Thymus (tissue), 14 donors: ENCODE results near the gene SUPT7L. TPM values are rescaled to one million over a fixed set of nuclear protein-coding genes. Genes with fewer than 3 reads are reported as not detected.

Experiments used
- DNase-seq, 9 donors: peaks; one replicate each; pipeline ENCODE4 v3.0.0-alpha.2; 2013; ENCODE audit warnings: low spot score in 9 of 9, low read depth in 6 of 9, missing footprints in 1 of 9
- H3K27ac ChIP-seq, 2 donors: one replicate each; pipeline ENCODE4 v1.5.1; 2013; ENCODE audit warnings: control low read depth in 1 of 2, low read depth in 1 of 2, low read length in 1 of 2, mild to moderate bottlenecking in 1 of 2, moderate library complexity in 1 of 2
- H3K27me3 ChIP-seq, 2 donors: one replicate each; pipeline ENCODE4 v1.5.1; 2013; ENCODE audit warnings: low read length in 1 of 2; ENCODE audit not compliant: control insufficient read depth in 2 of 2, insufficient read depth in 1 of 2
- H3K36me3 ChIP-seq, 2 donors: one replicate each; pipeline ENCODE4 v1.5.1; 2013; ENCODE audit warnings: low read length in 1 of 2, mild to moderate bottlenecking in 1 of 2, moderate library complexity in 1 of 2; ENCODE audit not compliant: control insufficient read depth in 2 of 2, insufficient read depth in 2 of 2
- H3K4me1 ChIP-seq, 2 donors: one replicate each; pipeline ENCODE4 v1.5.1; 2013; ENCODE audit warnings: low read length in 2 of 2; ENCODE audit not compliant: control insufficient read depth in 2 of 2, insufficient read depth in 2 of 2
- H3K4me3 ChIP-seq, 2 donors: one replicate each; pipeline ENCODE4 v1.5.1; 2013; ENCODE audit warnings: low read length in 2 of 2, control low read depth in 1 of 2, mild to moderate bottlenecking in 1 of 2
- H3K9me3 ChIP-seq, 2 donors: one replicate each; pipeline ENCODE4 v1.5.1; 2013; ENCODE audit warnings: low read length in 1 of 2, mild to moderate bottlenecking in 1 of 2; ENCODE audit not compliant: control insufficient read depth in 2 of 2, insufficient read depth in 1 of 2
- WGBS: extraction: QIAGEN DNeasy Blood & Tissue Kit; methylation state at CpG from one replicate; pipeline ENCODE4 v1.1.7; 2013; 5-methylcytosine and 5-hydroxymethylcytosine counted together
- long read RNA-seq, 10 donors: transcript quantifications; one replicate each; lab custom pipeline, GENCODE V29; 2026
- polyA plus RNA-seq: library from polyadenylated mRNA; stranded (reverse); fragments of 200-250 nt; gene quantifications from one replicate; pipeline ENCODE4 v1.2.3, GENCODE V29; 2013
- total RNA-seq: library from RNA; stranded (reverse); fragments of 120-200 nt; gene quantifications from one replicate; pipeline ENCODE4 v1.2.4, GENCODE V29; 2013
- donor health status: healthy.

SUPT7L gene
- total RNA-seq (27.7 TPM), polyA plus RNA-seq (53.8 TPM)
- long read RNA-seq, donor 1, full-length matches to known transcripts: 3 of 3 reads
- long read RNA-seq, donor 1, partial matches to known transcripts: 0 of 3 reads
- long read RNA-seq, donor 1, other reads (novel, unspliced or antisense): 0 of 3 reads
- long read RNA-seq, donor 2, full-length matches to known transcripts: 14 of 61 reads
- long read RNA-seq, donor 2, partial matches to known transcripts: 47 of 61 reads
- long read RNA-seq, donor 2, other reads (novel, unspliced or antisense): 0 of 61 reads
- long read RNA-seq, donor 3, full-length matches to known transcripts: 10 of 35 reads
- long read RNA-seq, donor 3, partial matches to known transcripts: 25 of 35 reads
- long read RNA-seq, donor 3, other reads (novel, unspliced or antisense): 0 of 35 reads
- long read RNA-seq, donor 4, full-length matches to known transcripts: 7 of 7 reads
- long read RNA-seq, donor 4, partial matches to known transcripts: 0 of 7 reads
- long read RNA-seq, donor 4, other reads (novel, unspliced or antisense): 0 of 7 reads
- long read RNA-seq, donor 5, full-length matches to known transcripts: 15 of 134 reads
- long read RNA-seq, donor 5, partial matches to known transcripts: 103 of 134 reads
- long read RNA-seq, donor 5, other reads (novel, unspliced or antisense): 16 of 134 reads
- long read RNA-seq, donor 6, full-length matches to known transcripts: 5 of 14 reads
- long read RNA-seq, donor 6, partial matches to known transcripts: 9 of 14 reads
- long read RNA-seq, donor 6, other reads (novel, unspliced or antisense): 0 of 14 reads
- long read RNA-seq, donor 7, full-length matches to known transcripts: 11 of 79 reads
- long read RNA-seq, donor 7, partial matches to known transcripts: 46 of 79 reads
- long read RNA-seq, donor 7, other reads (novel, unspliced or antisense): 22 of 79 reads
- long read RNA-seq, donor 8, full-length matches to known transcripts: 1 of 7 reads
- long read RNA-seq, donor 8, partial matches to known transcripts: 6 of 7 reads
- long read RNA-seq, donor 8, other reads (novel, unspliced or antisense): 0 of 7 reads
- long read RNA-seq, donor 9, full-length matches to known transcripts: 9 of 46 reads
- long read RNA-seq, donor 9, partial matches to known transcripts: 22 of 46 reads
- long read RNA-seq, donor 9, other reads (novel, unspliced or antisense): 15 of 46 reads
- long read RNA-seq, donor 10, full-length matches to known transcripts: 8 of 14 reads
- long read RNA-seq, donor 10, partial matches to known transcripts: 6 of 14 reads
- long read RNA-seq, donor 10, other reads (novel, unspliced or antisense): 0 of 14 reads

DNA sequence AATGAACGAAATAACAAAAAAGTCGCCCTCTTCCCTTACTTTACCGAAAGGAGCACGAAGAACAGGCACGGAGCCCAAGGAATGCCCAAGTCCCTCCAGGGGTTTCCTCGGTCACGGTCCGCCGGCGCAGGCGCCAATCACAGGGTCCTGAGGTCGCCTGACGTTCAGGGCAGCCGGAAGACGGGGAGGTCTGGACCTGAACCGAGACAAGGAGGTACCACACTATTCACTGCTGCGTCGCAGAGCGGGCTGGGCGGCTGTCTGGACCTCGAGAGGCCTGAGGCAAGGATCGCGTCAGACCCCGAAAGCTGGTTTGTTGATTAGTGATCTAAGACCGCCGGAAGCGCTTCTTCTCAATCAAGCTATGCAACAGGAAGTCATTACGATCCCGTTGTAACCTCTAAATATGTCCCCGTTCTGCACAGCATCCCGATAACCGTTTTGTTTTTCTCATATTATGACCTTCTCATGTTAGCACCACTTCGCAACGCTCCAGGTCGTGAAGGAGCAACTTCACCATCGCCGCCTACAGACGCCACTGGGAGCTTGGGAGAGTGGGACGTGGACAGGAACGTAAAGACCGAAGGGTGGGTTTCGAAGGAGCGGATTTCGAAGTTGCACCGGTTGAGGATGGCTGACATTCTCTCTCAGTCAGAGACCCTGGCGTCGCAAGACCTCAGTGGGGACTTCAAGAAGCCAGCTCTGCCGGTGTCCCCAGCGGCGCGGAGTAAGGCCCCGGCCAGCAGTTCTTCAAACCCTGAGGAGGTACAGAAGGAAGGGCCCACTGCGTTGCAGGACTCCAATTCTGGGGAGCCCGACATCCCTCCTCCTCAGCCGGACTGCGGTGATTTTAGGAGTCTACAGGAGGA, at the start of gene SUPT7L, which contains the start of gene SLC4A1AP:
Gene SUPT7L (minus strand): TSS at position 330 of the 869 bp plus-strand sequence. CDS start 1,422 bp downstream, outside the sequence.
Gene SLC4A1AP (plus strand): TSS at position 605 of the 869 bp plus-strand sequence. CDS start 26 bp downstream, at position 631.
- Histone ChIP-seq H3K4me1 (peaks cover 15 to 17% of the 10 kb centered on the region in 2 donors), H3K36me3 (peaks cover 23 to 32% of the 10 kb centered on the region in 2 donors), H3K27ac (peak within 1 kb of the TSS; percentile 92 to 94), H3K9me3 (peaks cover 0 to 9% of the 10 kb centered on the region in 2 donors), H3K4me3 (peak within 1 kb of the TSS; percentile 81 to 98), H3K27me3 (no peaks in the 10 kb centered on the region)
- DNase-seq: peak; percentile 70 to 93 (median 79)
- under 1% methylated on average over 56 of the region's 56 CpGs for WGBS

- 98% methylated on average over 5 of the region's 5 CpGs for WGBS
- no peak overlapping the region for H3K27ac ChIP-seq
- peaks cover 19 to 66% of the 10 kb centered on the region in 2 donors for H3K27me3 ChIP-seq
- no peaks in the 10 kb centered on the region for H3K36me3 ChIP-seq
- no peak for DNase-seq
- H3K4me3 ChIP-seq: no peak overlapping the region
- H3K4me1 ChIP-seq: peaks cover 0 to 16% of the 10 kb centered on the region in 2 donors
- H3K9me3 ChIP-seq: no peaks in the 10 kb centered on the region
These were observed 49.8 kb upstream of the SUPT7L start for GRCh38 chr2:27713201-27713600.

- 89% methylated on average over 1 of the region's 1 CpG for WGBS
- Histone ChIP-seq H3K4me3 (no peak overlapping the region), H3K4me1 (peaks cover 0 to 16% of the 10 kb centered on the region in 2 donors), H3K27ac (no peak overlapping the region), H3K36me3 (no peaks in the 10 kb centered on the region), H3K27me3 (peaks cover 19 to 59% of the 10 kb centered on the region in 2 donors), H3K9me3 (no peaks in the 10 kb centered on the region)
- DNase-seq: no peak
These were observed 49.1 kb upstream of the SUPT7L start for GRCh38 chr2:27712522-27712921.

- H3K27me3 ChIP-seq: peaks cover 17 to 52% of the 10 kb centered on the region in 2 donors
- no peak overlapping the region for H3K27ac ChIP-seq
- DNase-seq: no peak
- whole genome bisulfite sequencing: 95% methylated on average over 5 of the region's 5 CpGs
- no peaks in the 10 kb centered on the region for H3K9me3 ChIP-seq
- peaks cover 0 to 15% of the 10 kb centered on the region in 2 donors for H3K4me1 ChIP-seq
- H3K36me3 ChIP-seq: no peaks in the 10 kb centered on the region
- no peak overlapping the region for H3K4me3 ChIP-seq
These were observed 48.4 kb upstream of the SUPT7L start for GRCh38 chr2:27711804-27712203.

GRCh38 chr2:27710640-27711430, 47.4 kb upstream of the SUPT7L start:
- Histone ChIP-seq H3K27me3 (peaks cover 15 to 43% of the 10 kb centered on the region in 2 donors), H3K27ac (no peak overlapping the region), H3K36me3 (no peaks in the 10 kb centered on the region), H3K4me1 (peaks cover 0 to 10% of the 10 kb centered on the region in 2 donors), H3K9me3 (no peaks in the 10 kb centered on the region), H3K4me3 (no peak overlapping the region)
- 96% methylated on average over 8 of the region's 8 CpGs for WGBS
- DNase-seq: no peak

DNA sequence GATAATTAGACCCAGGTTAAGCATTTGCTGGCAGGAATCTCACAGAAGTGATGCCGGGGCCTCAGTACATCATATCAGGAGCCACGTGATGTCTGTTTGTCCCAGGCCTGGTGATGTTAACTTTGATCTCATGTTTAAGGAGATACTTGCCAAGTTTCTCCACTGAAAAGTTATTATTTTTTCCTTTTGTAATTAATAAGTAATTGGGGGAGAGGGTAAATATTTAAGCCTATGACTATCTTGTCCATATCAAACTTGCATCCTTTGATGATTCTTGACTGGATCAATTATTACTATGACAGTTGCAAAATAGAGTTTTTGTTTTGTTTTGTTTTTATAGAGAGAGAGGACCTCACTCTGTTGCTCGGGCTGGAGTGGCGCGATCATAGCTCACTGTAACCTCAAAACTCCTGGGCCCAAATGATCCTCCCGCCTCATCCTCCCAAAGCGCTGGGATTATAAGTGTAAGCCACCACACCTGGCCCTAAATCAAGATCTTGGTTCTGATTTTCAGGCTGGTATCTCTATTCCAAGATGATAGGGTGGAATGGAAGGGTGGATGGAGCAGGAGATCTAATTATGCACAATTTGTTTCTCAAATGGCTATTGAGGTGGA, 46.7 kb upstream of the SUPT7L start:
- H3K36me3 ChIP-seq: no peaks in the 10 kb centered on the region
- H3K27ac ChIP-seq: no peak overlapping the region
- H3K4me3 ChIP-seq: no peak overlapping the region
- 97% methylated on average over 7 of the region's 7 CpGs for WGBS
- DNase-seq: no peak
- peaks cover 0 to 7% of the 10 kb centered on the region in 2 donors for H3K4me1 ChIP-seq
- peaks cover 9 to 37% of the 10 kb centered on the region in 2 donors for H3K27me3 ChIP-seq
- no peaks in the 10 kb centered on the region for H3K9me3 ChIP-seq

GRCh38 chr2:27709326-27709725, 45.9 kb upstream of the SUPT7L start:
- Histone ChIP-seq H3K4me1 (peaks cover 0 to 3% of the 10 kb centered on the region in 2 donors), H3K27ac (no peak overlapping the region), H3K27me3 (peaks cover 4 to 30% of the 10 kb centered on the region in 2 donors), H3K4me3 (no peak overlapping the region), H3K9me3 (no peaks in the 10 kb centered on the region), H3K36me3 (no peaks in the 10 kb centered on the region)
- 84% methylated on average over 2 of the region's 2 CpGs for WGBS
- DNase-seq: no peak
